H1 (cell line): ENCODE results near the gene RS1. TPM values are rescaled to one million over a fixed set of nuclear protein-coding genes. Genes with fewer than 3 reads are reported as not detected.
A peak's percentile ranks its signal among the peaks of the same experiment; 100 is the strongest.

Source experiments
- CTCF ChIA-PET: fragments of 300-600 bp; sonication (Branson Sonifier 250); formaldehyde crosslinking; loops from one replicate; lab custom pipeline; 2021; ENCODE audit not compliant: partially characterized antibody; lab: Charles Lee
- POLR2A ChIA-PET: fragments of 300-600 bp; sonication (Branson Sonifier 250); formaldehyde crosslinking; loops from one replicate; lab custom pipeline; 2021; ENCODE audit warnings: inconsistent platforms; ENCODE audit not compliant: partially characterized antibody; lab: Charles Lee
- DNase-seq, 2 experiments: peaks; one replicate each; pipeline versions ENCODE4 v3.0.0 to v3.0.0-alpha.2; 2010 to 2022; ENCODE audit warnings: low spot score in 2 of 2, low read depth in 1 of 2, mixed read lengths in 1 of 2
- FAIRE-seq: peaks from 2 replicates; lab custom pipeline; 2011; peaks lifted over from hg19 to GRCh38; lab: Jason Lieb, UNC
- H2AFZ ChIP-seq: 2 replicates; pipeline ENCODE4 v1.8.1; 2012; ENCODE audit warnings: low read length, inconsistent platforms
- H2AK5ac ChIP-seq: 2 replicates; pipeline ENCODE4 v1.6.1; 2013; ENCODE audit warnings: low read depth, low read length
- H2BK120ac ChIP-seq: replicated peaks from 2 replicates; pipeline ENCODE3; 2013; ENCODE audit warnings: low read depth, low read length, inconsistent platforms
- H2BK12ac ChIP-seq: 2 replicates; pipeline ENCODE4 v1.6.1; 2013; ENCODE audit warnings: low read depth, low read length
- H2BK15ac ChIP-seq: 2 replicates; pipeline ENCODE4 v1.6.1; 2013; ENCODE audit warnings: low read length
- H2BK20ac ChIP-seq: 2 replicates; pipeline ENCODE4 v1.6.1; 2013; ENCODE audit warnings: low read length
- H2BK5ac ChIP-seq: 2 replicates; pipeline ENCODE4 v1.6.1; 2013; ENCODE audit warnings: low read depth, low read length
- H3K14ac ChIP-seq: 2 replicates; pipeline ENCODE4 v1.6.1; 2013; ENCODE audit warnings: inconsistent platforms; ENCODE audit not compliant: insufficient read length
- H3K18ac ChIP-seq: 2 replicates; pipeline ENCODE4 v1.6.1; 2013; ENCODE audit warnings: low read length; ENCODE audit errors: extremely low read depth
- H3K23ac ChIP-seq: 2 replicates; pipeline ENCODE4 v1.6.1; 2013; ENCODE audit warnings: inconsistent platforms; ENCODE audit not compliant: insufficient read length
- H3K23me2 ChIP-seq: 2 replicates; pipeline ENCODE4 v1.6.1; 2013; ENCODE audit warnings: low read depth, low read length
- H3K27ac ChIP-seq: 2 replicates; pipeline ENCODE4 v1.6.1; 2011; ENCODE audit warnings: low read depth, low read length, inconsistent platforms
- H3K27me3 ChIP-seq, 4 experiments: replicated peaks in 1 of 4; 1 replicate in 1 of 4; 2 replicates in 3 of 4; pipeline versions ENCODE4 v1.6.1 to v1.8.1; 2011 to 2013; ENCODE audit warnings: low read length in 3 of 4, mild to moderate bottlenecking in 3 of 4, inconsistent platforms in 2 of 4, mixed read lengths in 2 of 4, moderate library complexity in 1 of 4; ENCODE audit not compliant: control insufficient read depth in 3 of 4, insufficient read depth in 3 of 4; ENCODE audit errors: extremely low read depth in 1 of 4
- H3K36me3 ChIP-seq, 4 experiments: 2 replicates each; pipeline versions ENCODE4 v1.6.1 to v1.8.1; 2011 to 2013; ENCODE audit warnings: mild to moderate bottlenecking in 4 of 4, low read length in 3 of 4, moderate library complexity in 2 of 4, control low read depth in 1 of 4, inconsistent platforms in 1 of 4; ENCODE audit not compliant: insufficient read depth in 4 of 4, control insufficient read depth in 2 of 4
- H3K4ac ChIP-seq: replicated peaks from 2 replicates; pipeline ENCODE3; 2013; ENCODE audit warnings: low read length, low read depth, mixed read lengths, inconsistent platforms; ENCODE audit not compliant: insufficient read length
- H3K4me1 ChIP-seq, 4 experiments: replicated peaks in 1 of 4; 1 replicate in 1 of 4; 2 replicates in 3 of 4; pipeline versions ENCODE4 v1.6.1 to v1.8.1; 2011 to 2013; ENCODE audit warnings: low read length in 3 of 4, inconsistent platforms in 2 of 4, mixed read lengths in 1 of 4; ENCODE audit not compliant: insufficient read depth in 4 of 4, control insufficient read depth in 3 of 4
- H3K4me2 ChIP-seq, 2 experiments: 2 replicates each; pipeline versions ENCODE4 v1.6.1 to v1.8.1; 2011 to 2013; ENCODE audit warnings: low read depth in 2 of 2, low read length in 2 of 2, control low read depth in 1 of 2, inconsistent platforms in 1 of 2, mild to moderate bottlenecking in 1 of 2; ENCODE audit not compliant: insufficient read depth in 1 of 2
- H3K4me3 ChIP-seq, 4 experiments: fragments of 200-600, 300-600 bp in 1 of 4; sonication (generic), shearing (Covaris generic), sonication (Bioruptor Twin) in 1 of 4; 2 replicates each; pipeline versions ENCODE4 v1.5.1 to v1.8.1; 2011 to 2016; ENCODE audit warnings: low read length in 4 of 4, low read depth in 3 of 4, control low read depth in 2 of 4, inconsistent platforms in 2 of 4, mild to moderate bottlenecking in 2 of 4, mixed read lengths in 1 of 4, moderate library complexity in 1 of 4; ENCODE audit not compliant: insufficient read depth in 2 of 4; ENCODE audit errors: extremely low read depth in 1 of 4
- H3K56ac ChIP-seq: replicated peaks from 2 replicates; pipeline ENCODE3; 2013; ENCODE audit warnings: low read depth, mild to moderate bottlenecking, mixed read lengths, low read length, inconsistent platforms; ENCODE audit not compliant: insufficient read length
- H3K79me1 ChIP-seq: 2 replicates; pipeline ENCODE4 v1.6.1; 2013; ENCODE audit warnings: low read depth, low read length, control low read depth
- H3K79me2 ChIP-seq, 2 experiments: 2 replicates each; pipeline versions ENCODE4 v1.6.1 to v1.8.1; 2012 to 2013; ENCODE audit warnings: low read length in 2 of 2, mild to moderate bottlenecking in 2 of 2, inconsistent platforms in 1 of 2; ENCODE audit not compliant: insufficient read depth in 2 of 2, control insufficient read depth in 1 of 2
- H3K9ac ChIP-seq, 4 experiments: replicated peaks in 1 of 4; 1 replicate in 1 of 4; 2 replicates in 3 of 4; pipeline versions ENCODE4 v1.6.1 to v1.8.1; 2011 to 2013; ENCODE audit warnings: low read depth in 3 of 4, low read length in 3 of 4, control low read depth in 2 of 4, mild to moderate bottlenecking in 2 of 4, moderate library complexity in 2 of 4, inconsistent platforms in 1 of 4; ENCODE audit errors: extremely low read depth in 1 of 4
- H3K9me3 ChIP-seq, 2 experiments: 2 replicates each; pipeline versions ENCODE4 v1.6.1 to v1.8.1; 2012 to 2013; ENCODE audit warnings: mild to moderate bottlenecking in 2 of 2, moderate library complexity in 2 of 2, control low read depth in 1 of 2, inconsistent platforms in 1 of 2, low read depth in 1 of 2, low read length in 1 of 2, mixed read lengths in 1 of 2; ENCODE audit not compliant: insufficient read depth in 2 of 2
- H4K20me1 ChIP-seq, 2 experiments: replicated peaks in 1 of 2; 2 replicates each; pipeline versions ENCODE3 to v1.8.1; 2011 to 2013; ENCODE audit warnings: inconsistent platforms in 2 of 2, low read length in 2 of 2, mild to moderate bottlenecking in 1 of 2; ENCODE audit not compliant: insufficient read depth in 2 of 2, control insufficient read depth in 1 of 2
- H4K5ac ChIP-seq: 2 replicates; pipeline ENCODE4 v1.6.1; 2013; ENCODE audit warnings: low read length, low read depth, mixed read lengths, inconsistent platforms; ENCODE audit not compliant: insufficient read length
- H4K8ac ChIP-seq: 2 replicates; pipeline ENCODE4 v1.8.0; 2013; ENCODE audit warnings: mild to moderate bottlenecking, moderate library complexity, low read length, inconsistent platforms; ENCODE audit not compliant: insufficient read depth; ENCODE audit errors: extremely low read depth
- H4K91ac ChIP-seq: replicated peaks from 2 replicates; pipeline ENCODE3; 2013; ENCODE audit warnings: low read length, mixed read lengths, inconsistent platforms; ENCODE audit not compliant: insufficient read length
- CBX8 ChIP-seq: fragments of 300-800, 300-1000 bp; sonication (generic); IDR thresholded peaks from 2 replicates; pipeline ENCODE4 v1.7.1; 2016; ENCODE audit warnings: low read depth, low read length, borderline replicate concordance
- KDM4A ChIP-seq: IDR thresholded peaks from one replicate; pipeline ENCODE4 v1.7.1; 2012; ENCODE audit warnings: low read depth, mild to moderate bottlenecking, moderate library complexity, low read length, inconsistent platforms; ENCODE audit not compliant: severe bottlenecking
- POLR2AphosphoS5 ChIP-seq: IDR thresholded peaks from 2 replicates; pipeline ENCODE4 v1.6.1; 2011; ENCODE audit warnings: low read depth, low read length
- TAF1 ChIP-seq: IDR thresholded peaks from 2 replicates; pipeline ENCODE4 v1.6.1; 2011; ENCODE audit warnings: mild to moderate bottlenecking, low read depth, low read length
- WGBS, 2 experiments: shearing (Covaris generic) in 1 of 2; methylation state at CpG; one replicate each; pipeline versions ENCODE4 v1.1.6 to v1.1.7; 2013 to 2015; ENCODE audit warnings: low lambda C conversion rate in 2 of 2, mixed read lengths in 2 of 2, inconsistent platforms in 1 of 2, low coverage in 1 of 2, missing lambda C conversion rate in 1 of 2; ENCODE audit not compliant: insufficient replicate concordance in 2 of 2, insufficient coverage in 1 of 2, insufficient read length in 1 of 2; ENCODE audit errors: extremely low coverage in 1 of 2, missing lambda C conversion rate in 1 of 2; 5-methylcytosine and 5-hydroxymethylcytosine counted together
- polyA plus RNA-seq, 7 experiments: library from polyadenylated mRNA; depleted of rRNA in 3 of 7; stranded (reverse) in 5 of 7; unstranded in 2 of 7; fragments of >200 nt in 5 of 7; fragments of 200-250 nt in 2 of 7; gene quantifications; 1 replicate in 5 of 7; 2 replicates in 1 of 7; 4 replicates in 1 of 7; pipeline versions ENCODE4 v1.2.1 to v1.2.3, GENCODE V29; 2011 to 2013; ENCODE audit warnings: missing spikeins in 2 of 7, mixed read lengths in 2 of 7
- total RNA-seq: library from RNA; stranded (reverse); fragmentation: NEBNext Ultra II Directional; extraction: Animal tissue kit (Norgen Biotek cat#: 25700); gene quantifications from 2 replicates; pipeline ENCODE4 v1.2.1, GENCODE V29; 2021

Gene RS1
- total and polyA plus RNA-seq, 2 of the 8 experiments (the other 6 are each of a cell fraction or from before 2014, with no cell fraction given): 0.03 TPM; not detected in 1

- peak in 1 of 2 experiments; percentile 49 for DNase-seq
- ChIA-PET CTCF (interaction anchor here (1.6 kb wide), 1 partner anchor 27 kb away, joined by 3 read pairs; no protein-coding TSS in a partner anchor), POLR2A (interaction anchor here (1.3 kb wide), 1 partner anchor 9 kb away, joined by 5 read pairs; no protein-coding TSS in a partner anchor)
- Histone ChIP-seq H2BK15ac (no peak overlapping the region), H3K27me3 (no peaks in the 10 kb centered on the region), H2BK120ac (no peak overlapping the region), H4K5ac (no peak overlapping the region), H4K8ac (no peak overlapping the region), H4K20me1 (no peaks in the 10 kb centered on the region), H3K9ac (no peak overlapping the region), H3K4me1 (peaks cover 0 to 6% (median 3%) of the 10 kb centered on the region in 4 experiments; a peak in 6 of 7 replicates), H3K4ac (no peak overlapping the region), H3K4me3 (peak overlapping the region in 1 of 4 experiments; percentile 36; a peak in 2 of 8 replicates), H2AFZ (peak overlapping the region; percentile 2; the same call in 1 of the 2 replicates), H4K91ac (no peak overlapping the region), H2BK12ac (no peak overlapping the region), H2BK20ac (no peak overlapping the region), H3K36me3 (no peaks in the 10 kb centered on the region), H3K9me3 (no peaks in the 10 kb centered on the region), H3K18ac (no peak overlapping the region), H2BK5ac (no peak overlapping the region), H3K27ac (no peak overlapping the region), H3K79me1 (no peaks in the 10 kb centered on the region), H3K23me2 (no peaks in the 10 kb centered on the region), H3K79me2 (no peaks in the 10 kb centered on the region), H3K23ac (no peak overlapping the region), H3K14ac (no peak overlapping the region), H3K4me2 (peak overlapping the region; percentile 26 to 49; a peak in 3 of 4 replicates), H2AK5ac (no peak overlapping the region), H3K56ac (no peak overlapping the region)
- FAIRE-seq: peak; percentile 48
- 18% methylated on average over 8 of the region's 9 CpGs; no CpG with 5 or more reads in 1 of the 2 experiments for WGBS, 2 experiments
- no peak for TF ChIP-seq KDM4A
- no peak for TF ChIP-seq CBX8
- no peak for TF ChIP-seq POLR2AphosphoS5
- TF ChIP-seq TAF1: no peak
These were observed 22.4 kb downstream of the RS1 start for GRCh38 chrX:18649498-18649951.
